ENCODE data around the gene SOD2. TPM values are rescaled to one million over a fixed set of nuclear protein-coding genes. Genes with fewer than 3 reads are reported as not detected.

The SOD2 gene
- total and polyA plus RNA-seq, 2 donors (not counting 3 experiments of a cell fraction or from before 2014, with no cell fraction given), result 31.6 to 62.7 TPM

GRCh38 chr6:159724778-159725177, 31.7 kb upstream of the SOD2 start:
- BruUV-seq (replicated peaks), result no TSS peak
- intact Hi-C loops (cut with micrococcal nuclease) (no loop called here), dilution Hi-C loops (cut with MboI; ENCODE audit: extremely low pct_ligation_motif_present, low sequenced_read_pairs) (no loop called here)
- TF ChIP-seq FOS (IDR thresholded peaks at IDR 0.05; ENCODE audit: borderline replicate concordance, insufficient read depth, low read length) (no peak), JUN (IDR thresholded peaks at IDR 0.05; ENCODE audit: borderline replicate concordance, insufficient read depth, insufficient read length, low read depth) (no peak), POLR2A (IDR thresholded peaks at IDR 0.05; ENCODE audit: low read depth, low read length) (no peak), GATA2 (IDR thresholded peaks at IDR 0.05; ENCODE audit: insufficient read depth, insufficient read length, low read depth, low read length) (no peak), MAX (IDR thresholded peaks at IDR 0.05; ENCODE audit: insufficient read depth, insufficient read length) (no peak), POLR2AphosphoS5 (IDR thresholded peaks at IDR 0.05; ENCODE audit: insufficient read depth, low read depth, low read length) (no peak), EZH2 (IDR thresholded peaks at IDR 0.05; ENCODE audit: borderline replicate concordance, low read depth, low read length, severe bottlenecking) (no peak), CTCF (IDR thresholded peaks at IDR 0.05; ENCODE audit: extremely low read depth in 1 of 2, insufficient read depth in 1 of 2, low read depth in 1 of 2, low read length in 2 of 2) (no peak), MYC (IDR thresholded peaks at IDR 0.05; ENCODE audit: low read depth, low read length) (no peak)
- Histone ChIP-seq H3K4me2 (ENCODE audit: insufficient read depth, low read length) (no peak overlapping the region), H2AFZ (ENCODE audit: low read depth, low read length) (no peak overlapping the region), H3K9me3 (replicated peaks; ENCODE audit: control insufficient read depth, insufficient read depth, low read length) (no peaks in the 10 kb centered on the region), H3K4me1 (ENCODE audit: control insufficient read depth, extremely low read depth, insufficient read depth, low read length) (peaks cover 14% of the 10 kb centered on the region), H3K27me3 (ENCODE audit: control insufficient read depth in 2 of 2, insufficient read depth in 2 of 2, low read length in 2 of 2) (no peaks in the 10 kb centered on the region), H3K36me3 (ENCODE audit: control insufficient read depth in 2 of 2, extremely low read depth in 1 of 2, insufficient read depth in 2 of 2, low read length in 2 of 2) (no peaks in the 10 kb centered on the region), H4K20me1 (replicated peaks; ENCODE audit: control insufficient read depth, extremely low read depth, insufficient read depth, low read length) (peaks cover 8% of the 10 kb centered on the region), H3K79me2 (ENCODE audit: control insufficient read depth, insufficient read depth, low read length) (peaks cover 43% of the 10 kb centered on the region), H3K4me3 (replicated peaks in 1 of 3; ENCODE audit: insufficient read depth in 1 of 3, low read depth in 1 of 3, low read length in 3 of 3) (no peak overlapping the region), H3K27ac (ENCODE audit: insufficient read depth, low read depth, low read length) (no peak overlapping the region), H3K9ac (replicated peaks; ENCODE audit: extremely low read depth, insufficient read depth, low read length) (no peak overlapping the region), H3K9me1 (replicated peaks; ENCODE audit: control insufficient read depth, extremely low read depth, insufficient read depth, low read length) (no peaks in the 10 kb centered on the region)
- FAIRE-seq (no peak), DNase-seq (ENCODE audit: low read depth, low spot score) (no peak)
- ChIA-PET POLR2A (no interaction called here), CTCF (no interaction called here)
